NCI-H226 (cell line): ENCODE results near the gene MGARP.

Experiments used
- DNase-seq: peaks from one replicate; pipeline ENCODE4 v3.0.0-alpha.2; 2015

The MGARP gene

DNA sequence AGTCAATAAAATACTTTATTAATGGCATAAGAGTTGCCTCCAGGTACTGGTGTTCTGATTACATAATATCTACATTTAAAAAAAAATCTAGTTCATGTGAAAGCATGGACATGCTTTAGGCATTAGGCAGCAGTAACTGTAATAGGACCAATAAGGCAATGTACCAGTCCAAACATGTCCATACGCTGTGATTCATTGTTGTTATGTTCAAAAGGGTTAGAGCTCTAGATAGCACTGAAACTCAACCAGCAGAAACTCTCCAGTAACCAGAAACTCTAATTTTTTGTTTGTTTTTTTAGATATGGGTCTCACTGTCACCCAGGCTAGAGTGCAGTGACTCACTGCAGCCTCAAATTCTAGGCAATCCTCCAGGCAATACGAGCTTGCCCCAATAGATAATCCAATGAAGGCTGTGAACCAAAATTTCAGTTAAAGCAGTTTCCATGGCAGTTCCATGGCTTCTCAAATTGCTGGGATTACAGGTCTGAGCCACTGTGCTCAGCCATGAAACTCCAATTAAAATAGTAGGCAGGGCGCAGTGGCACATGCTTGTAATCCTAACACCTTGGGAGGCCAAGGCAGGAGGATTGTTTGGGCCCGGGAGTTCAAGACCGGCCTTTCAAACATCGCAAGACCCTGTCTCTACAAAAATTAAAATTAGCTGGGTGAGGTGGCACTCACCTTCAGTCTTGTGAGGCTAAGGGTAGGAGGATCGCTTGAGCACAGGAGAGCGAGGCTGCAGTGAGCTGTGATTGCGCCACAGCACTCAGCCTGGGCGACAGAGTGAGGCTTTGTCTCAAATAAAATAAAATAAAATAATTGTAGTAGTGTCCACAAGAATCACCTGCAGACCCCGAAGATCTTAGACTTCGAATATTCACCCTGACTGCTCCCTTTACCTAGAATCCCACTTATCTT, 36.3 kb downstream of the MGARP start:
- peak; percentile 85 for DNase-seq

DNA sequence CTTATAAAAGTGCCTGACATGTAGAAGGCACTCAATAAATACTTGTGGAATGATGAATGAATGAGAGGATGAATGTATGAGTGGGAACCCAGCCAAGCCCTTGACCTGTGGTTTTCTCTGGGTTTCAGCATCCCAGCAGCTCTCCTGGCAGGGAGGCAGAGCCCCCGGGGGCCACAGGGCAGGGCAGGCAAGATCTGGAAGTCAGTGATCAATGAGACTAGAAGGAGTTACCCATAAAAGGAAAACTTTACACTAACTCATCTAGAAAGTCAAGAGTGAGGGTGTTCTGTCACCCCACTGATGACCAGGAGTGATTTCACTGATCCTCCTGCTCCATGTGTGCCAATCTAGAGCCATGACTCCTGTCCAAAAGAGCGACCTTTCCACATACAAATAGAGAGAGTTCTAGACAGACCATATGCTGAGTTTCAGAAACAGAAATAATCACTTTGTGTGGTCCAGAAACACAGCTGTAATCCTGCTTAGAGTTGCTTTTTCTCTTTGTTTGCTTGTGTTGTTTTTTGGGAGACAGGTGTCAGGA, 37.4 kb downstream of the MGARP start:
- DNase-seq: peak; percentile 59

DNA sequence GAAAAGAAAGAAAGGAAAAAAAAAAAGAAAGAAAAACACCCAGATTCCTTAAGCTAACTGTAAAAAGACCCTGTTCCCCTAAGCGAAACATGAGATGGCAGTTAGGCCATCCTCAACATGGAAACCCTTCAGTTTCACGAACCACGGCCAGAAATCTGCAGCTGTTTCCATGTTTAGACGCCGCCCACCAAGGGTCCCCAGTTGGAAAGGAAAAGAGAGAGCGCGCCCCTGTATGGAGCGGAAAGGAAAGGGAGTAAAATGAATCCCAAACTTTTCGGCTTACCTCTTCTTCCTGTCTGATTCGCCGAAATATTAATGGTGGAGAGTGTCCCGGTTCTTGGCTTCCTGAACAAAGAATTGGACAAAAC, 38.3 kb downstream of the MGARP start:
- DNase-seq: no peak

DNA sequence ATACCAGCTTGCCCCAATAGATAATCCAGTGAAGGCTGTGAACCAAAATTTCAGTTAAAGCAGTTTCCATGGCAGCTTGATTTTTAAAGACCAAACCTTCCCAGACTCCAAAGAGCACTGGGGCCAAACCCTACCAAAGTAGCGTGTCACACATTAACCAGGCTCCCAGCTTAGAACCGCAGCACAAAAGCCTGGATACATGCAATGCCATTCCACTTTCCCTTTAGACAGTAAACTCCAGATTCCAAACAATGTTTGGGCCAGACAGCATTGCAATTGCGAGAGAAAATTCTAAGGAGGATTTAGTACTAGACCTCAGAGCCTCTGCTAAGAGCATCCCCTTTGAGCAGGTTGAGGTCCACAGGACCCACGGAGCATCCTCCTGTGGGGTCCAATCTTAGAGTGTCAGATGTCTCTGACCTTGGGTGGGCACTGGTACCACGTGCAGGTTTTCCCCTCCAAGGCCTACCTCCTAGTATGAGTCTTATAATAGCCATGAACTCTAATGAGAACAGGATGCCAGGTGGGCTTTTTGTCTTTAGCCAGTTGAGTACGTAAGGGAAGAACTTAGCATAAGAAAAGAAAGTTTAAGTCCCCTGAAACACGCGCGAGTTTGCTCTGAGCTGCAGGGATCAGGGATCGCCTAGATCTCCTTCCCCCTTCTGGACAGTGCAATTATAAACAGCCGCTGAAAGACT, 38.8 kb downstream of the MGARP start:
- DNase-seq: no peak

DNA sequence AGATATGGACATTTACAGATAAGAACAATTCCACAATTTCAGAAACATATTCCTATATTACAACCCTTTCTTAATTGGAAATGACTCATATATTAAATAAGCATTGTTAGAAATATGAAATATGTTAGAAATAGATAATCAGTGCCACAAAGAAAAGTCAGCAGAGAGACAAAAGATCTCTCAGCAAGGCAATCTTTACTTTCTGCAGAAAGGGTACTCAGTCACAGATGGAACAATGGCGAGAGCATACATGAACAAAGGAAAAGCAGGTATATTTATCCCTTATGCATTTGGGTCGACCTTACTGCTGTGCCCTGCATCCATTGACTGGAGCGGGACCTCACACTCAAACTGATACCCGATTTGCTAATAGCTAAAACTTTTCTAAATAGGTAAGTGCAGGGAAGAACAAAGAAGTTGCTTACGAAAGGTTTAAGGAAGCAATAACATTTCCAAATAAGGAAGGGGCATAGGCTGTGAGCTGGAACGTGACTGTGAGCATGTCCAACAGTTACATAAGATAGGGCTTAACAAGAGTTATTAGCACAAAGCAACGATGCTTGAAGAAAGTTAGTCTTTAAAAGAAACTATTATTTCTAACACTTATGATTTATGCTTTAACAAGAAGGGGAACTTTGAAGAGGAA, 40.8 kb downstream of the MGARP start:
- DNase-seq: no peak

DNA sequence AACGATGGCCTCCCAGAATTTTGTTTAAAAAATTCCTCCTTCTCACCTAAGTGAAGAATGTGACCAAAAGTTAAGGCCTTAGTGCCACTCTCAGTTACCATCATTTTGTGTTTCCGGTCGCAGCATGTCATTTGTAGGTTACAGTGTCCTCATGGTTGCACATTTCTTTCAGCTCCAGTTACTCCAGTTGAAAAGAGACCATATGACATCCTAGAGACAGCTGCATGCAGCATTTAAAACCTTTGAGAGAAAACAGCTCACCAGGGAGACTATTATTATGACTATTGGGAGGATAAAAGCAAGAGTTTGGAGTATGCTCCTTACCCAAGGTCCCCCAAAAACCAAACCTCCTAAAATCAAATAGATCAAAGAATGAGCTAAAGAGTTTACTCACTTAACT, 45.8 kb downstream of the MGARP start:
- no peak for DNase-seq

DNA sequence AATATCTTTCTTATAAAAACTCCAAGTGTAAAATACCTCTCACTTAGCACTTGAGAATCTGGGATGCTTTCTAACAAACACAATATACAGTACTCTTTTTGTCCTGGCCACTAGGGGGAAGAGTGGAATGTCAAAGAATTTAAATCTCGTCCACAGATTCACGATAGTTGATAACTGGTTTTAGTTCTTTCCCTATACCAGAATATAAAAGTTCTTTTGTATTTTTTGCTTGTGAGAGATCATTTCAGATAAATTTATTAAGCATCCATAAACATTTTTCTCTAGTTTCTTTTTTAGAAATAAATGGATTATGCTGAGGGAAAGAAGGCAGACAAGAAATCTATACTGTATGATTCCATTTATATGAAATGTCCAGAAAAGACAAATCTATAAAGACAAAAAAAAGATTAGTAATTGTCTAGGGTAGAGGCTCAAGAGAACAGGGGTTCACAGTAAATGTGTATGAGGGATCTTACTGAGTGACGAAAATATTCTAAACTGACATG, 50.4 kb downstream of the MGARP start:
- peak; percentile 8 for DNase-seq

DNA sequence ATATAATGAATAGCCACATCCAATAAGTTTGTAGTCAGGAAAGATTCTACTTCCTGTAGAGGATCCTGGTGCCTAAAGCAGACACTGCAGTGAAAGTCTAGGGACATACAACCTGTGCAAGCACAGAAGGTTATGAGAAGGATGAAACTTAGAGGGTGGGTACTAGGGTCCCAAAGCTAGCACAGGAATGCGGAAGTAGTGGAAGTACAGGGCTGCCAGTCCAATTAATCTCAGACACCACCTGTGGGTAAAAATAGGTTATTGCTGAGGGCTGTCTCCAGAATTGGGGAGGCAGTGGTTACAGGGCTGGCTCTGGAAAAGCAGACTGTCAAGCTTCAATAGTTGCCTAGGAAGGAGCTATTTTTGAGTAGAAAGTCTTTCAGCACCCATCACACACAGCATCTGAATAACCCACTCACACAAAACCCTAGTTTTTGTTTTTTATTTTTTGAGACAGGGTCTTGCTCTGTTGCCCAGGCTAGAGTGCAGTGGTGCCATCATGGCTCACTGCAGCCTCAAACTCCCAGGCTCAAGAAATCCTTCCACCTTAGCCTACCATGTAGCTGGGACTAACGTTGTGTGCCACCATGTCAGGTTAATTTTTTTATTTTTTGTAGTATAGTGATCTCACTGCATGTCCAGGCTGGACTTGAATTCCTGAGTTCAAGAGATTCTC, 52.2 kb downstream of the MGARP start:
- no peak for DNase-seq

DNA sequence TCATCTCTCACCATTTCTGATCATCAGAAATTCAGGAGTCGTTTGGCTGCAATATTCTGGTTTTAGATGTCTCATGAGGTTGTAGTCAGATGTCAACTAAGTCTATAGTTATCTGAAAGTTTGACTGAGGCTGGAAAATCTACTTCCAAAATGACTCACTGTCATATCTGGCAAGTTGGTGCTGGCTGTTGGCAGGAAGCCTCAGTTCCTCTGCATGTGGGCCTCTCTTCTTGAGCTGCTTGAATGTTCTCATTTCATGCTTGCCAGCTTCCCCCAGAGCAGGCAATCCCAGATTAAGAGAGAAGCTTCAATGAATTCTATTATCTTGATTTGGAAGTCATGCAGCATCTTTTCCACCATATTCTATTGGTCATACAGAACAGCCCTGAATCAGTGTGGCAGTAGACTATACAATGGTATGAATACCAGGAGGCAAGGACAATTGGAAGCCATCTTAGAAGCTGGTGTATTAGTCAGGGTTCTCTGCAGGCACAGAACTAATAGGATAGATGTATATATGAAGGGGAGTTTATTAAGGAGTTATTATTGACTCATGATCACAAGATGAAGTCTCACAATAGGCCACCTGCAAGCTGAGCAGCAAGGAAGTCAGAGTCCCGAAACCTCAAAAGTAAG, 56.2 kb downstream of the MGARP start:
- peak; percentile 54 for DNase-seq

DNA sequence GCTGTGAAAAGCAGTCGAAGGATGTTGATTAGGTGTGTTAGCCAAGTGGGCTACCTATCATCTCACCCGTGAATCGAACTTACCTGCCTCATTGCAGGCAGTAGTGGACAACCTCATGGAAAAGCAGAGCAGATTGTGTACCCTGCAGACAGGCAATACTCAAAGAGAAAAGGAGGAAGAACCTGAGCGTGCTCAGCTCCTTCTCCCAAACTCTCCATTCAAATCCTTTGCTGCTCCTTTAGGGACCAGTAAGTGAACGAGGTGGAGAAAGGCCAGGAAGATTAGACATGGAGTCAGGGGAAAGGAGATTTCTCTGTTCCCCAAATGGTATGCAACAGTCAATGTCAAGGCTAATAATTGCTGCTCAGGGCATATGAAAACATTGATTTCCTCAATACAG, 57.8 kb downstream of the MGARP start:
- DNase-seq: no peak

DNA sequence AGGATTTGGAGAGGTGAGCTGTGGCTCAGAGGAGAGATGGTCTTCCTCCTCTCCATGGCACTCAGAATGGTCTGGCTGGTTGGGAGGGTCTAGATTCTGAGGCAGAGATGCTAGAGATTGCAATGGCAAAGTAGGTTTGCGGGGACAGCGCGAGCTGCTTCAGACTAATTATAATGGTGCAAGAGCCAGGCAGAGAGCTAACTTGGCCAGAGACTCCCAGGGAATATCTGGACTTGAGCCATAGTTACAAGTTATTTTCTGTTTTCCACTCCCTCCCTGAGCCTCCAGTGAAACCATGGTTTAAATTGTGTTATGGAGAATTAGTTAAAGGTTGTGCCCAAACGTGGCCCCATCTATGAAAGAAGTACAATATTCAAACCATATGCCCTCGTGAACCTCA, 58.3 kb downstream of the MGARP start:
- DNase-seq: no peak

DNA sequence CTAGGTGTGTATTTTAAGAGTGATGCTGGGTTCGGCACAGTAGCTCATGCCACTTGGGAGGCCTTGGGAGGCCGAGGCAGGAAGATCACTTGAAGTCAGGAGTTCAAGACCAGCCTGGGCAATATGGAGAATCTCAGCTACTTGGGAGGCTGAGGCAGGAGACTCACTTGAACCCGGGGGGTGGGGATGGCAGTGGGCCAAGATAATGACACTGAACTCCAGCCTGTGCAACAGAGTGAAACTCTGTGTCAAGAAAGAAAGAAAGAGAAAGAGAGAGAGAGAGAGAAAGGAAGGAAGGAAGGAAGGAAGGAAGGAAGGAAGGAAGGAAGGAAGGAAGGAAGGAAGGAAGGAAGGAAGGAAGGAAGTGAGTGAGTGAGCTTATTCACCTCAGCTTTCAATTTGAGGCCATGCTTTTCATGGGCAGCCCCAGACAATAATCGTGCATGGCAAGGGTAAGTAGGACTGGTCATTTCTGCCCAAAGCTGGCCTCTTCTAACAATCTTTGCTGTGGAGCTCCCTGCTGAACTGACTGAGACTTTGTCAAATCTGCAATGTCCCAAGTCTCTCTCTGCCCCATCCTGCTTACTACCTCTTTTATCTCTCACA, 60.5 kb downstream of the MGARP start:
- no peak for DNase-seq
